ENCODE data around the gene NUP42. TPM values are rescaled to one million over a fixed set of nuclear protein-coding genes. Genes with fewer than 3 reads are reported as not detected.
"Not testable (repeated sequence)": the region's sequence is repeated elsewhere in the genome, so short reads cannot be mapped to it uniquely, and the experiment has no call there.

Gene NUP42
- polyA plus RNA-seq, 2 donors = 17.3 to 19.2 TPM

GRCh38 chr7:23167691-23168090 lies 14.2 kb upstream of the NUP42 start:
- no peaks in the 10 kb centered on the region for H3K27me3 ChIP-seq (ENCODE audit: control insufficient read depth in 1 of 2, insufficient read depth in 2 of 2, low read length in 2 of 2)
- H3K4me3 ChIP-seq (ENCODE audit: low read depth in 1 of 2, low read length in 2 of 2) = no peak overlapping the region
- no peaks in the 10 kb centered on the region for H3K36me3 ChIP-seq (ENCODE audit: control insufficient read depth in 2 of 2, insufficient read depth in 2 of 2, low read length in 1 of 2)
- H3K4me1 ChIP-seq (ENCODE audit: control insufficient read depth in 2 of 2, insufficient read depth in 2 of 2, low read length in 1 of 2) = no peaks in the 10 kb centered on the region
- 91 to 92% methylated on average over 5 of the region's 5 CpGs for WGBS, 2 donors
- no peaks in the 10 kb centered on the region for H3K9me3 ChIP-seq (ENCODE audit: control insufficient read depth in 2 of 2, insufficient read depth in 1 of 2, low read depth in 1 of 2, low read length in 1 of 2)
- H3K27ac ChIP-seq (ENCODE audit: low read depth in 2 of 2, low read length in 1 of 2) = no peak overlapping the region

- 91 to 92% methylated on average over 8 of the region's 8 CpGs for WGBS, 2 donors
- Histone ChIP-seq H3K27me3 (ENCODE audit: control insufficient read depth in 1 of 2, insufficient read depth in 2 of 2, low read length in 2 of 2) (no peaks in the 10 kb centered on the region), H3K4me3 (ENCODE audit: low read depth in 1 of 2, low read length in 2 of 2) (no peak overlapping the region), H3K9me3 (ENCODE audit: control insufficient read depth in 2 of 2, insufficient read depth in 1 of 2, low read depth in 1 of 2, low read length in 1 of 2) (no peaks in the 10 kb centered on the region), H3K27ac (ENCODE audit: low read depth in 2 of 2, low read length in 1 of 2) (no peak overlapping the region), H3K36me3 (ENCODE audit: control insufficient read depth in 2 of 2, insufficient read depth in 2 of 2, low read length in 1 of 2) (no peaks in the 10 kb centered on the region), H3K4me1 (ENCODE audit: control insufficient read depth in 2 of 2, insufficient read depth in 2 of 2, low read length in 1 of 2) (no peaks in the 10 kb centered on the region)
These were observed 13.6 kb upstream of the NUP42 start for GRCh38 chr7:23168111-23168885.

- Histone ChIP-seq H3K4me3 (ENCODE audit: low read depth in 1 of 2, low read length in 2 of 2) (no peak overlapping the region), H3K27me3 (ENCODE audit: control insufficient read depth in 1 of 2, insufficient read depth in 2 of 2, low read length in 2 of 2) (no peaks in the 10 kb centered on the region), H3K36me3 (ENCODE audit: control insufficient read depth in 2 of 2, insufficient read depth in 2 of 2, low read length in 1 of 2) (peaks cover 0 to 2% of the 10 kb centered on the region in 2 donors), H3K9me3 (ENCODE audit: control insufficient read depth in 2 of 2, insufficient read depth in 1 of 2, low read depth in 1 of 2, low read length in 1 of 2) (no peaks in the 10 kb centered on the region), H3K4me1 (ENCODE audit: control insufficient read depth in 2 of 2, insufficient read depth in 2 of 2, low read length in 1 of 2) (no peaks in the 10 kb centered on the region), H3K27ac (ENCODE audit: low read depth in 2 of 2, low read length in 1 of 2) (no peak overlapping the region)
- 82 to 92% methylated on average over 2 of the region's 2 CpGs for WGBS, 2 donors
These were observed 5.9 kb upstream of the NUP42 start for GRCh38 chr7:23175938-23176337.

DNA sequence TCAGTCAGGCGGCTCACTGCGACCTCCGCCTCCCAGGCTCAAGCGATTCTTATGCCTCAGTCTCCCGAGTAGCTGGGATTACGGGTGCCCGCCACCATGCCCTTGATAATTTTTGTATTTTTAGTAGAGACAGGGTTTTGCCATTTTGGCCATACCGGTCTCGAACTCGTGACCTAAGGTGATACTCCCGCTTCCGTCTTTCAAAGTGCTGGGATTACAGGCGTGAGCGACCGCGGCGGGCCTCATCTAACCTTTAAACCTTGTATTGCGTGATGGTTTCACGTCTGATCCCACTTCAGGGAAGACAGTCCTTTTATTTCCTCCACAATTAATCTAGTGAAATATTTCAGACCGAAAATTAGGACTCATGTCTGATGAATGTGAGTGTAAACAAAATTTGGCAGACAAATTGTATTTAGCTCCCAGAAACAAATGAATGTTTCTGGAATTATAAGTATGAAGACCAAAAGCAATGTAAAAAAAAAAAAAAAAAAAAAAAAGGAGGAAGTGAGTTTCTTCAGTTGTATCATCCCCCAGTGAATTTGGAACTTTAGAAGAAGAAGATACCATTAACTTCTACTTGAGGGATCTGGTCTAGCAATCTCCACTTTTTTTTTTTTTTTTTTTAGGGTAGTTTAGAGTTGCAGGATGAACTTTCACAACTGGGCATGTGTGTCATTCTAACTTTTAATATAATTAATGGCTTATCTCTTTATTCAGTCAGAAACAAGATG lies 1.6 kb downstream of the NUP42 start:
- H3K36me3 ChIP-seq (ENCODE audit: control insufficient read depth in 2 of 2, insufficient read depth in 2 of 2, low read length in 1 of 2) = no peaks in the 10 kb centered on the region
- 91 to 93% methylated on average over 20 of the region's 20 CpGs for WGBS, 2 donors
- peaks cover 0 to 2% of the 10 kb centered on the region in 2 donors for H3K4me1 ChIP-seq (ENCODE audit: control insufficient read depth in 2 of 2, insufficient read depth in 2 of 2, low read length in 1 of 2)
- no peaks in the 10 kb centered on the region for H3K27me3 ChIP-seq (ENCODE audit: control insufficient read depth in 1 of 2, insufficient read depth in 2 of 2, low read length in 2 of 2)
- H3K9me3 ChIP-seq (ENCODE audit: control insufficient read depth in 2 of 2, insufficient read depth in 1 of 2, low read depth in 1 of 2, low read length in 1 of 2) = no peaks in the 10 kb centered on the region
- peak overlapping the region in 1 of 2 donors; percentile 91 for H3K4me3 ChIP-seq (ENCODE audit: low read depth in 1 of 2, low read length in 2 of 2)
- H3K27ac ChIP-seq (ENCODE audit: low read depth in 2 of 2, low read length in 1 of 2) = no peak overlapping the region

GRCh38 chr7:23184291-23184690 lies 2.4 kb downstream of the NUP42 start:
- no peak overlapping the region for H3K27ac ChIP-seq (ENCODE audit: low read depth in 2 of 2, low read length in 1 of 2)
- no peaks in the 10 kb centered on the region for H3K9me3 ChIP-seq (ENCODE audit: control insufficient read depth in 2 of 2, insufficient read depth in 1 of 2, low read depth in 1 of 2, low read length in 1 of 2)
- H3K4me3 ChIP-seq (ENCODE audit: low read depth in 1 of 2, low read length in 2 of 2) = no peak overlapping the region
- H3K36me3 ChIP-seq (ENCODE audit: control insufficient read depth in 2 of 2, insufficient read depth in 2 of 2, low read length in 1 of 2) = peaks cover 0 to 2% of the 10 kb centered on the region in 2 donors
- H3K4me1 ChIP-seq (ENCODE audit: control insufficient read depth in 2 of 2, insufficient read depth in 2 of 2, low read length in 1 of 2) = peaks cover 0 to 2% of the 10 kb centered on the region in 2 donors
- no peaks in the 10 kb centered on the region for H3K27me3 ChIP-seq (ENCODE audit: control insufficient read depth in 1 of 2, insufficient read depth in 2 of 2, low read length in 2 of 2)
- WGBS, 2 donors = 62 to 79% methylated on average over 1 of the region's 1 CpG

DNA sequence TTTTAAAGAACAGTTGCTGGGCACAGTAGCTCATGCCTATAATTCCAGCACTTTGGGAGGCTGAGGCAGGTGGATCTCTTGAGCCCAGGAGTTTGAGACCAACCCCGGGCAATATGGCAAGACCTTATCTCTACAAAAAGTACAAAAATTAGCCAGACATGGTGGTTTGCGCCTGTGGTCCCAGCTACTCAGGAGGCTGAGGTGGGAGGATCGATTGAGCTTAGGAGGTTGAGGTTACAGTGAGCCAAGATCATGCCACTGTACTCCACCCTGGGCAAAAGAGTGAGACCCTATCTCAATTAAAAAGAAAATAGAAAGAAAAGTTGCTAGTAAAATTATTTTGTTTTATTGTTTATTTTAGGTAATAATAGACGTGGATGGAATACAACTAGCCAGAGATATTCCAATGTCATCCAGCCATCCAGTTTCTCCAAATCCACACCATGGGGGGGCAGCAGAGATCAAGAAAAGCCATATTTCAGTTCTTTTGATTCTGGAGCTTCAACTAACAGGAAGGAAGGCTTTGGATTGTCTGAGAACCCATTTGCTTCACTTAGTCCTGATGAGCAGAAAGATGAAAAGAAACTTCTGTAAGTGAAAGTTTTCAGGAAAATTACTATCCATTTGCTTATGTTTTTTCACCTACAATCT lies 3.0 kb downstream of the NUP42 start:
- Histone ChIP-seq H3K27ac (ENCODE audit: low read depth in 2 of 2, low read length in 1 of 2) (no peak overlapping the region), H3K4me1 (ENCODE audit: control insufficient read depth in 2 of 2, insufficient read depth in 2 of 2, low read length in 1 of 2) (peaks cover 0 to 2% of the 10 kb centered on the region in 2 donors), H3K9me3 (ENCODE audit: control insufficient read depth in 2 of 2, insufficient read depth in 1 of 2, low read depth in 1 of 2, low read length in 1 of 2) (no peaks in the 10 kb centered on the region), H3K4me3 (ENCODE audit: low read depth in 1 of 2, low read length in 2 of 2) (no peak overlapping the region), H3K27me3 (ENCODE audit: control insufficient read depth in 1 of 2, insufficient read depth in 2 of 2, low read length in 2 of 2) (no peaks in the 10 kb centered on the region), H3K36me3 (ENCODE audit: control insufficient read depth in 2 of 2, insufficient read depth in 2 of 2, low read length in 1 of 2) (peaks cover 0 to 3% of the 10 kb centered on the region in 2 donors)
- WGBS, 2 donors = 71 to 74% methylated on average over 4 of the region's 4 CpGs

DNA sequence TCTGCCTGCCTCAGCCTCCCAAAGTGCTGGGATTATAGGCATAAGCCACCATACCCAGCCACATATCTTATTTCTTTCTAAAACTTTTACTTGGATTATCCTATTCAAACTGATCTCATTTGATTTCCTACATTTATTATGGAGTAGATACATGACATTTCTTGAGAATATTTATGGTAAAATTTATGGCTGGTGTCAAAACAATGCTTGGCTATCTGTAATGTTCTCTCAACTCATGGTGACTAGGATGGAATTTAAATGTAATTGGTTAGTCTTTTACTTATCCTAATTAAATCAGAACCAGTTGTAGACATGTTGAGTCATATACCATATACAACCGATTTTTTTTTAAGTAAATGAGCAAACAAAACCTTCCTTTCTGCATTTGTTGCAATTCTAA lies 4.1 kb downstream of the NUP42 start:
- peaks cover 0 to 5% of the 10 kb centered on the region in 2 donors for H3K36me3 ChIP-seq (ENCODE audit: control insufficient read depth in 2 of 2, insufficient read depth in 2 of 2, low read length in 1 of 2)
- no peaks in the 10 kb centered on the region for H3K27me3 ChIP-seq (ENCODE audit: control insufficient read depth in 1 of 2, insufficient read depth in 2 of 2, low read length in 2 of 2)
- WGBS, 2 donors = 42 to 51% methylated on average over 1 of the region's 1 CpG
- H3K27ac ChIP-seq (ENCODE audit: low read depth in 2 of 2, low read length in 1 of 2) = no peak overlapping the region
- H3K9me3 ChIP-seq (ENCODE audit: control insufficient read depth in 2 of 2, insufficient read depth in 1 of 2, low read depth in 1 of 2, low read length in 1 of 2) = no peaks in the 10 kb centered on the region
- H3K4me1 ChIP-seq (ENCODE audit: control insufficient read depth in 2 of 2, insufficient read depth in 2 of 2, low read length in 1 of 2) = peaks cover 0 to 2% of the 10 kb centered on the region in 2 donors
- no peak overlapping the region for H3K4me3 ChIP-seq (ENCODE audit: low read depth in 1 of 2, low read length in 2 of 2)

GRCh38 chr7:23191022-23191421 lies 9.2 kb downstream of the NUP42 start:
- Histone ChIP-seq H3K9me3 (ENCODE audit: control insufficient read depth in 2 of 2, insufficient read depth in 1 of 2, low read depth in 1 of 2, low read length in 1 of 2) (no peaks in the 10 kb centered on the region), H3K4me3 (ENCODE audit: low read depth in 1 of 2, low read length in 2 of 2) (no peak overlapping the region), H3K27me3 (ENCODE audit: control insufficient read depth in 1 of 2, insufficient read depth in 2 of 2, low read length in 2 of 2) (no peaks in the 10 kb centered on the region), H3K27ac (ENCODE audit: low read depth in 2 of 2, low read length in 1 of 2) (no peak overlapping the region), H3K4me1 (ENCODE audit: control insufficient read depth in 2 of 2, insufficient read depth in 2 of 2, low read length in 1 of 2) (no peaks in the 10 kb centered on the region), H3K36me3 (ENCODE audit: control insufficient read depth in 2 of 2, insufficient read depth in 2 of 2, low read length in 1 of 2) (peaks cover 6 to 10% of the 10 kb centered on the region in 2 donors)
- 64 to 65% methylated on average over 2 of the region's 2 CpGs for WGBS, 2 donors

DNA sequence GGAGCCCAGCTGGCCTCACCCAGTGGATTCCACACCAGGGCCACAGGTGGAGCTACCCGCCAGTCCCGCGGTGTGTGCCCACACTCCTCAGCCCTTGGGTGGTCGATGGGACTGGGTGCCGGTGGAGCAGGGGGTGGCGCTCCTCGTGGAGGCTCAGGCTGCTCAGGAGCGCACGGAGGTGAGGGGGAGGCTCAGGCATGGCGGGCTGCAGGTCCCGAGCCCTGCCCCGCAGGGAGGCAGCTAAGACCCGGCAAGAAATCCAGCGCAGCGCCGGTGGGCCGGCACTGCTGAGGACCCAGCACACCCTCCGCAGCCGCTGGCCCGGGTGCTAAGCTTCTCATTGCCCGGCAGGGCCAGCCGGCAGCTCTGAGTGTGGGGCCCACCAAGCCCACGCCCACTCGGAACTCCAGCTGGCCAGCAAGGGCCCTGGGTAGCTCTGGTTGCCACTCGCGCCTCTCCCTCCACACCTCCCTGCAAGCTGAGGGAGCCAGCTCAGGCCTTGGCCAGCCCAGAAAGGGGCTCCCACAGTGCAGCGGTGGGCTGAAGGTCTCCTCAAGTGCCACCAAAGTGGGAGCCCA lies 11.9 kb downstream of the NUP42 start:
- peaks cover 6 to 12% of the 10 kb centered on the region in 2 donors for H3K36me3 ChIP-seq (ENCODE audit: control insufficient read depth in 2 of 2, insufficient read depth in 2 of 2, low read length in 1 of 2)
- H3K9me3 ChIP-seq (ENCODE audit: control insufficient read depth in 2 of 2, insufficient read depth in 1 of 2, low read depth in 1 of 2, low read length in 1 of 2); H3K4me3 ChIP-seq (ENCODE audit: low read depth in 1 of 2, low read length in 2 of 2); H3K27me3 ChIP-seq (ENCODE audit: control insufficient read depth in 1 of 2, insufficient read depth in 2 of 2, low read length in 2 of 2); H3K27ac ChIP-seq (ENCODE audit: low read depth in 2 of 2, low read length in 1 of 2); H3K4me1 ChIP-seq (ENCODE audit: control insufficient read depth in 2 of 2, insufficient read depth in 2 of 2, low read length in 1 of 2): not testable (repeated sequence)
- WGBS, 2 donors = 97% methylated on average over 18 to 27 of the region's 27 CpGs
